Tibial artery (tissue), 4 donors: Measurements from ENCODE around the gene PDX1.

ENCODE experiments used
- DNase-seq, 2 donors: peaks; one replicate each; pipeline ENCODE4 v3.0.0-alpha.2; 2019
- H3K27ac ChIP-seq, 2 donors: fragments of 200-600 bp; sonication (generic) in 1 of 2; 1 replicate in 1 of 2; 2 replicates in 1 of 2; pipeline ENCODE4 v1.5.1; 2018 to 2019; ENCODE audit warnings: mild to moderate bottlenecking in 1 of 2
- H3K27me3 ChIP-seq, 2 donors: fragments of 200-600 bp; sonication (generic) in 1 of 2; one replicate each; pipeline versions ENCODE4 v1.5.1 to v1.6.0; 2016 to 2019
- H3K36me3 ChIP-seq, 3 donors: fragments of 200-600 bp; sonication (generic) in 2 of 3; one replicate each; pipeline ENCODE4 v1.5.1; 2016 to 2019; ENCODE audit warnings: mild to moderate bottlenecking in 2 of 3
- H3K4me1 ChIP-seq, 4 donors: fragments of 200-600 bp; sonication (generic) in 2 of 4; 1 replicate in 3 of 4; 2 replicates in 1 of 4; pipeline ENCODE4 v1.5.1; 2016 to 2019
- H3K4me3 ChIP-seq, 2 donors: fragments of 200-600 bp; sonication (generic) in 1 of 2; 1 replicate in 1 of 2; 2 replicates in 1 of 2; pipeline ENCODE4 v1.5.1; 2018 to 2019; ENCODE audit warnings: mild to moderate bottlenecking in 2 of 2
- H3K9me3 ChIP-seq, 3 donors: fragments of 200-600 bp; sonication (generic) in 1 of 3; one replicate each; pipeline ENCODE4 v1.5.1; 2016 to 2019
- CTCF ChIP-seq, 2 experiments: fragments of 200-600 bp in 1 of 2; fragments of 450-650 bp in 1 of 2; IDR thresholded peaks; one replicate each; pipeline ENCODE4 v1.5.1; 2017 to 2019; ENCODE audit warnings: antibody characterized with exemption in 2 of 2, mild to moderate bottlenecking in 1 of 2, moderate library complexity in 1 of 2
- intact Hi-C: fragments of 100-400 bp; cut with DNase I; formaldehyde crosslinking; loops from one replicate; pipeline ENCODE4 v1.15.0; 2023; ENCODE audit warnings: low total_unique reads

Gene PDX1

GRCh38 chr13:27933580-27934328, 14.0 kb downstream of the PDX1 start:
- H3K4me3 ChIP-seq = no peak overlapping the region
- peaks cover 0 to 33% of the 10 kb centered on the region in 2 donors for H3K27me3 ChIP-seq
- no peaks in the 10 kb centered on the region for H3K36me3 ChIP-seq
- TF ChIP-seq CTCF (IDR thresholded peaks at IDR 0.05) = no peak
- no peak for DNase-seq
- intact Hi-C loops = no loop called here
- H3K27ac ChIP-seq = no peak overlapping the region
- no peaks in the 10 kb centered on the region for H3K9me3 ChIP-seq
- no peaks in the 10 kb centered on the region for H3K4me1 ChIP-seq

- Histone ChIP-seq H3K9me3 (peaks cover 0 to 13% (median 0%) of the 10 kb centered on the region in 3 donors), H3K36me3 (no peaks in the 10 kb centered on the region), H3K27me3 (peaks cover 0 to 5% of the 10 kb centered on the region in 2 donors), H3K4me3 (no peak overlapping the region), H3K4me1 (no peaks in the 10 kb centered on the region), H3K27ac (no peak overlapping the region)
- no peak for DNase-seq
- no peak for TF ChIP-seq CTCF (IDR thresholded peaks at IDR 0.05)
- intact Hi-C loops = no loop called here
Measured at GRCh38 chr13:27942972-27943371, 23.2 kb downstream of the PDX1 start.

- Histone ChIP-seq H3K4me1 (peaks cover 0 to 16% (median 15%) of the 10 kb centered on the region in 4 donors), H3K4me3 (peak overlapping the region; percentile 30 to 49), H3K9me3 (no peaks in the 10 kb centered on the region), H3K27ac (no peak overlapping the region), H3K36me3 (no peaks in the 10 kb centered on the region), H3K27me3 (peaks cover 0 to 63% of the 10 kb centered on the region in 2 donors)
- DNase-seq = no peak
- TF ChIP-seq CTCF (IDR thresholded peaks at IDR 0.05) = no peak
- intact Hi-C loops = no loop called here
Measured at GRCh38 chr13:27952876-27953675, 33.3 kb downstream of the PDX1 start.

GRCh38 chr13:27953676-27954405, 34.0 kb downstream of the PDX1 start:
- Histone ChIP-seq H3K4me3 (peak overlapping the region; percentile 30 to 49), H3K27me3 (peaks cover 0 to 71% of the 10 kb centered on the region in 2 donors), H3K4me1 (peaks cover 0 to 16% (median 15%) of the 10 kb centered on the region in 4 donors), H3K36me3 (no peaks in the 10 kb centered on the region), H3K9me3 (no peaks in the 10 kb centered on the region), H3K27ac (no peak overlapping the region)
- intact Hi-C loops = no loop called here
- peak in 1 of 2 donors; percentile 49 for DNase-seq
- peak; percentile 73 to 74 for TF ChIP-seq CTCF (IDR thresholded peaks at IDR 0.05)

GRCh38 chr13:27954406-27954851, 34.6 kb downstream of the PDX1 start:
- no peak overlapping the region for H3K27ac ChIP-seq
- peak overlapping the region; percentile 30 to 49 for H3K4me3 ChIP-seq
- intact Hi-C loops = no loop called here
- H3K9me3 ChIP-seq = no peaks in the 10 kb centered on the region
- no peak for DNase-seq
- no peak for TF ChIP-seq CTCF (IDR thresholded peaks at IDR 0.05)
- H3K4me1 ChIP-seq = peaks cover 0 to 16% (median 15%) of the 10 kb centered on the region in 4 donors
- no peaks in the 10 kb centered on the region for H3K36me3 ChIP-seq
- H3K27me3 ChIP-seq = peaks cover 1 to 77% of the 10 kb centered on the region in 2 donors
